Parathyroid adenoma (tissue), 2 donors: ENCODE results near the gene ZNF718.
"Not testable (repeated sequence)": the region's sequence is repeated elsewhere in the genome, so short reads cannot be mapped to it uniquely, and the experiment has no call there.

ENCODE experiments used
- H2AFZ ChIP-seq: fragments of 300-600 bp; sonication (generic); one replicate; pipeline ENCODE4 v1.7.0; 2017; ENCODE audit warnings: antibody characterized with exemption, mild to moderate bottlenecking
- H3K27ac ChIP-seq: fragments of 300-600 bp; sonication (generic); one replicate; pipeline ENCODE4 v1.7.0; 2017
- H3K27me3 ChIP-seq: fragments of 300-600 bp; sonication (generic); one replicate; pipeline ENCODE4 v1.7.0; 2017; ENCODE audit warnings: low read length; ENCODE audit not compliant: control insufficient read depth, insufficient read depth
- H3K36me3 ChIP-seq: fragments of 300-600 bp; sonication (generic); one replicate; pipeline ENCODE4 v1.7.0; 2017; ENCODE audit warnings: low read length; ENCODE audit not compliant: control insufficient read depth, insufficient read depth
- H3K4me1 ChIP-seq: fragments of 300-600 bp; sonication (generic); one replicate; pipeline ENCODE4 v1.7.0; 2017; ENCODE audit warnings: control low read depth
- H3K4me2 ChIP-seq: fragments of 300-600 bp; sonication (generic); one replicate; pipeline ENCODE4 v1.7.0; 2017; ENCODE audit warnings: low read length
- H3K4me3 ChIP-seq: fragments of 300-600 bp; sonication (generic); one replicate; pipeline ENCODE4 v1.7.0; 2017; ENCODE audit warnings: low read depth, low read length
- H3K79me2 ChIP-seq: fragments of 300-600 bp; sonication (generic); one replicate; pipeline ENCODE4 v1.7.0; 2017; ENCODE audit warnings: control low read depth
- H3K9ac ChIP-seq: fragments of 300-600 bp; sonication (generic); one replicate; pipeline ENCODE4 v1.7.0; 2017; ENCODE audit warnings: mild to moderate bottlenecking
- H3K9me3 ChIP-seq: fragments of 300-600 bp; sonication (generic); one replicate; pipeline ENCODE4 v1.7.0; 2017; ENCODE audit warnings: low read length; ENCODE audit not compliant: control insufficient read depth
- TF ChIP-seq, protein P1 (sequence below): fragments of 300-600 bp; sonication (generic); IDR thresholded peaks from one replicate; pipeline ENCODE4 v1.7.0; 2017; ENCODE audit warnings: antibody characterized with exemption, mild to moderate bottlenecking
- donor health status: primary hyperparathyroidism.

Gene ZNF718

DNA sequence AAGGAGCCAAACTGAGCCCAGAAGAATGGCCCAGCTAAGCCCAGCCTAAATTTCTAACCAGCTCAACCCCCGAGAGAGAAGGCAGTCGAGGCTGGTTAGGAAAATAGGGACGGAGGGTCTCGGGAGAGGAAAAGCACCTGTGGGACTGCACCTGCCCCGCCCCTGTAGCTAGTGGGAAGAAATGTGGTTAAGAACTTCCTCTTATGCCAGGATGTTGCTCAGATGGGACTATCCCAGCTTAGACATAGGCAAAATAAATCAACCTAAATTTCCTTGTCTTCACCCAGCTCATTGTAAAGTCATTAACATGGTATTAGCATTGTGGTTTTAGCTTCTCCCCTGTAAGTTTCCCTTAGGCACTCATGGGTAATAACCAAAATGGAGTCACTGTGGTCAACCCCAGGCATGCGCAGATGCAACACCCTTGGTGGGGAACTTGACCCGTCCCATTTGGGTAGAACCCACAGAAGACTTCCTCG, 86.8 kb downstream of the ZNF718 start:
- Histone ChIP-seq H2AFZ (no peak overlapping the region), H3K4me2 (no peak overlapping the region), H3K27me3 (no peaks in the 10 kb centered on the region), H3K9me3 (no peaks in the 10 kb centered on the region), H3K79me2 (no peaks in the 10 kb centered on the region), H3K4me1 (no peaks in the 10 kb centered on the region), H3K9ac (no peak overlapping the region), H3K4me3 (no peak overlapping the region), H3K27ac (no peak overlapping the region), H3K36me3 (no peaks in the 10 kb centered on the region)
- TF ChIP-seq, protein P1, sequence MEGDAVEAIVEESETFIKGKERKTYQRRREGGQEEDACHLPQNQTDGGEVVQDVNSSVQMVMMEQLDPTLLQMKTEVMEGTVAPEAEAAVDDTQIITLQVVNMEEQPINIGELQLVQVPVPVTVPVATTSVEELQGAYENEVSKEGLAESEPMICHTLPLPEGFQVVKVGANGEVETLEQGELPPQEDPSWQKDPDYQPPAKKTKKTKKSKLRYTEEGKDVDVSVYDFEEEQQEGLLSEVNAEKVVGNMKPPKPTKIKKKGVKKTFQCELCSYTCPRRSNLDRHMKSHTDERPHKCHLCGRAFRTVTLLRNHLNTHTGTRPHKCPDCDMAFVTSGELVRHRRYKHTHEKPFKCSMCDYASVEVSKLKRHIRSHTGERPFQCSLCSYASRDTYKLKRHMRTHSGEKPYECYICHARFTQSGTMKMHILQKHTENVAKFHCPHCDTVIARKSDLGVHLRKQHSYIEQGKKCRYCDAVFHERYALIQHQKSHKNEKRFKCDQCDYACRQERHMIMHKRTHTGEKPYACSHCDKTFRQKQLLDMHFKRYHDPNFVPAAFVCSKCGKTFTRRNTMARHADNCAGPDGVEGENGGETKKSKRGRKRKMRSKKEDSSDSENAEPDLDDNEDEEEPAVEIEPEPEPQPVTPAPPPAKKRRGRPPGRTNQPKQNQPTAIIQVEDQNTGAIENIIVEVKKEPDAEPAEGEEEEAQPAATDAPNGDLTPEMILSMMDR, result no peak

DNA sequence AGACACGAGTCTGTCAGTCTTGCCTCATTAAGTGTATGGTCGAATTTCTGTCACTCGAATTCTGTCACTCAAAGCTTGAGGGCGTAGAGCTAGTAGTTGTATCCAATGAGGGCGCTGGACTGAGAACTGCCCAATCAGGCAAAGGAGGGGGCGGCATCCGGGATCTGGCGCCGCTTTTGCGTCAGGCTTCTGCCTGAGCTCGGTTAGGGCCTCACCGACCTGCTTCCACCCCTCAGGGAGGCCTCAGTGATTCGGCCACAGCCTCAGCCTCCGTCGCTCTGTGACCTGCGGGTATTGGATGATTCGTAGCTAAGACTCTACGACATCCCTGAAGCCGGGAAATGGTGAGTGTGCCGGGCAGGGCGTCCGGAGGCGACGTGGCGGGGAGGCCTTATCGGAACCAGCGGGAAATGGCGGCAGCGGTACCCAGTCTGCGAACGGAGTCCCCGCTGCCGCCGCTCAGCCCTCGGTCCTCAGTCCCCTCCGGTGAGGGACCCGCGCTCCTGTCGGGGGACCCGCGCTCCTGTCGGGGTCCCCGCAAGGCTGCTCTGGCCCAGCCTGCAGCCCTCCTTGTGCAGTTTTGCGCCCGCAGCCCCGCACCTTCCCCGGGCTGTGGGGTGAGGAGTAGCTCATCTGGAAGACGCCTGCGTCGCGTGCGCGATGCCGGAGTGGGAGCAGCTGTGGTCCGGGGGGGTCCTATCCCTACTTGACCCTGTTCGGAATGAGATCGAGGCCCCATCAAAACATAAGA, 88.3 kb downstream of the ZNF718 start:
- peak overlapping the region; percentile 63 for H2AFZ ChIP-seq
- H3K36me3 ChIP-seq, result no peaks in the 10 kb centered on the region
- no peaks in the 10 kb centered on the region for H3K79me2 ChIP-seq
- H3K27me3 ChIP-seq, result no peaks in the 10 kb centered on the region
- no peaks in the 10 kb centered on the region for H3K4me1 ChIP-seq
- H3K9ac ChIP-seq, result no peak overlapping the region
- TF ChIP-seq, protein P1, result no peak
- H3K4me3 ChIP-seq, result peak overlapping the region; percentile 79
- peak overlapping the region; percentile 89 for H3K4me2 ChIP-seq
- H3K27ac ChIP-seq, result peak overlapping the region; percentile 49
- H3K9me3 ChIP-seq, result no peaks in the 10 kb centered on the region

DNA sequence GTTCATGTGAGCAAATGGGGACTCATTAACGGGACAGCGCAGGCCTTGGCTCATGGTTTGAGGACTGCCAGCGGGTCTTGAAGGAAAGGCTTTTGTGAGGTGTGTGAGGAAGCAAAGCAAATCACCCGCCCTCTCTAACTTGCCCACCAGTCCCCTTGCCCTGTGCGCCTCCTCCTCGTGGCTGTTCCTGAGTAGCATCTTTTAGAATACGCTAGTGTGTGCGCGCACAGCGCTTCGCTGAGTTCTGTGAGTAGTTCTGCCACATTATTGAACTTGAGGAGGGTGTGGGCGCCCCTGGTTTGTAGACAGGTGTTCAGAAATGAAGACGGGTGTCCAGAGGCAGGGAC, 88.9 kb downstream of the ZNF718 start:
- Histone ChIP-seq H2AFZ (peak overlapping the region; percentile 63), H3K4me2 (peak overlapping the region; percentile 89), H3K4me3 (peak overlapping the region; percentile 79)
- not testable (repeated sequence) for H3K79me2 ChIP-seq, H3K27me3 ChIP-seq, H3K9ac ChIP-seq, H3K36me3 ChIP-seq, H3K4me1 ChIP-seq, H3K27ac ChIP-seq, H3K9me3 ChIP-seq
